PC-3 (cell line): ENCODE measurements around the gene FUT3.

Experiments used
- CTCF ChIP-seq: fragments of 300-600 bp; sonication (generic); conservative IDR thresholded peaks from 2 replicates; pipeline ENCODE4 v1.5.1; 2017; ENCODE audit warnings: antibody characterized with exemption, low read depth, mild to moderate bottlenecking, low read length
- EZH2phosphoT487 ChIP-seq: fragments of 300-600 bp; sonication (generic); IDR thresholded peaks from 2 replicates; pipeline ENCODE4 v1.6.1; 2018; ENCODE audit warnings: mild to moderate bottlenecking, antibody characterized with exemption, low read length, borderline replicate concordance

GRCh38 chr19:5831159-5831558 is 20.1 kb downstream of the FUT3 start:
- no peak for TF ChIP-seq EZH2phosphoT487
- TF ChIP-seq CTCF: no peak
